IMR-90 (cell line): ENCODE measurements around the gene PLEKHF1. TPM values are rescaled to one million over a fixed set of nuclear protein-coding genes. Genes with fewer than 3 reads are reported as not detected.

Source experiments
- CHD1 ChIP-seq: IDR thresholded peaks from 2 replicates; pipeline ENCODE4 v1.6.1; 2012; ENCODE audit warnings: low read depth, low read length, improper control_type of control experiment
- FOS ChIP-seq: fragments of 150-350 bp; IDR thresholded peaks from 2 replicates; pipeline ENCODE4 v1.6.1; 2016; ENCODE audit warnings: low read depth, low read length
- NFE2L2 ChIP-seq: fragments of 150-350 bp; IDR thresholded peaks from 2 replicates; pipeline ENCODE4 v1.6.1; 2016; ENCODE audit warnings: low read depth, mild to moderate bottlenecking, low read length
- RCOR1 ChIP-seq: IDR thresholded peaks from 2 replicates; pipeline ENCODE4 v1.6.1; 2012; ENCODE audit warnings: mild to moderate bottlenecking, low read length, improper control_type of control experiment; ENCODE audit not compliant: insufficient replicate concordance
- polyA plus RNA-seq, 3 experiments: library from polyadenylated mRNA; depleted of rRNA; stranded (reverse); fragments of >200 nt; gene quantifications; 2 replicates each; pipeline ENCODE4 v1.2.3, GENCODE V29; 2012; ENCODE audit warnings: low replicate concordance in 1 of 3
- total RNA-seq: library from RNA; depleted of rRNA; stranded (reverse); fragments of >200 nt; gene quantifications from 2 replicates; pipeline ENCODE4 v1.2.3, GENCODE V29; 2012
- TF ChIP-seq, protein P1 (sequence below): conservative IDR thresholded peaks from 2 replicates; pipeline ENCODE4 v1.5.1; 2012; ENCODE audit warnings: mild to moderate bottlenecking, low read depth, low read length, improper control_type of control experiment

Gene PLEKHF1
- total and polyA plus RNA-seq, 2 of the 4 experiments (the other 2 are of a cell fraction): 5.0 to 6.6 TPM

DNA sequence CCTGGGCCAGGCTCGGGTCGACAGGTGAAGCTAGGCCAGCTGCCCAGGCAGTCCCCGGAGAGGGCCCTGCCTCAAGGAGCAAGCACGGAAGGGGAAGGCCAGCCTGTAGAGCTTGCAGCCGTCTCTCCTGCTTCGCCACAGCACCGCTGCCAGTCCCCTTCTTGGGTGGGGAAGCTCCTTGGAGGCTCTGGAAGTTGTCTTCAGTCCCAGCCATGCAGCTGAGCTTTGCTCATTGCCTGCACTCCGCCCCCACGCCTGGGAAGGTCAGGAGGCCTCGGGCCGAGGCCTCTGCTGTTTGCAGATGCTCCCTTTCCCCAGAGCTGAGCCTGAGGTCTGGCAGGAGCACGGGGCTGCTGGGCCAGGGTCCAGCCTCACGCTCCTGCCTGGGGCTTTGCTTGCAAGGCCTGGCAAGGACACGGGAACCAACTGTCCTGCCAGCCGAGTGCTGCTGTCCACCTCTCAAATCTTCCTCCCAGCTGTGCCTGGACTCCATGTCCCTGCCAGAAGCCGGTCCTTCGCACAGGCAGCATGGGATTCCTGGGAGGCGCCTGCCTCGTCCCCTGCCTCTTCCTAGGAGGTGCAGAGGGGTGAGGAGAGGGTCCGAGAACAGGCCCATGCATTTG, 13.3 kb downstream of the PLEKHF1 start (continued):
- TF ChIP-seq, protein P1, sequence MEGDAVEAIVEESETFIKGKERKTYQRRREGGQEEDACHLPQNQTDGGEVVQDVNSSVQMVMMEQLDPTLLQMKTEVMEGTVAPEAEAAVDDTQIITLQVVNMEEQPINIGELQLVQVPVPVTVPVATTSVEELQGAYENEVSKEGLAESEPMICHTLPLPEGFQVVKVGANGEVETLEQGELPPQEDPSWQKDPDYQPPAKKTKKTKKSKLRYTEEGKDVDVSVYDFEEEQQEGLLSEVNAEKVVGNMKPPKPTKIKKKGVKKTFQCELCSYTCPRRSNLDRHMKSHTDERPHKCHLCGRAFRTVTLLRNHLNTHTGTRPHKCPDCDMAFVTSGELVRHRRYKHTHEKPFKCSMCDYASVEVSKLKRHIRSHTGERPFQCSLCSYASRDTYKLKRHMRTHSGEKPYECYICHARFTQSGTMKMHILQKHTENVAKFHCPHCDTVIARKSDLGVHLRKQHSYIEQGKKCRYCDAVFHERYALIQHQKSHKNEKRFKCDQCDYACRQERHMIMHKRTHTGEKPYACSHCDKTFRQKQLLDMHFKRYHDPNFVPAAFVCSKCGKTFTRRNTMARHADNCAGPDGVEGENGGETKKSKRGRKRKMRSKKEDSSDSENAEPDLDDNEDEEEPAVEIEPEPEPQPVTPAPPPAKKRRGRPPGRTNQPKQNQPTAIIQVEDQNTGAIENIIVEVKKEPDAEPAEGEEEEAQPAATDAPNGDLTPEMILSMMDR: no peak
- TF ChIP-seq FOS: no peak
- no peak for TF ChIP-seq NFE2L2
- TF ChIP-seq RCOR1: no peak
- TF ChIP-seq CHD1: no peak
